Raji (cell line): Measurements from ENCODE around the gene ARSG.

Source experiments
- POLR2A ChIP-seq: IDR thresholded peaks from 2 replicates; pipeline ENCODE4 v1.6.1; 2011; ENCODE audit warnings: low read depth, low read length, control low read depth; ENCODE audit not compliant: insufficient read depth

Gene ARSG

DNA sequence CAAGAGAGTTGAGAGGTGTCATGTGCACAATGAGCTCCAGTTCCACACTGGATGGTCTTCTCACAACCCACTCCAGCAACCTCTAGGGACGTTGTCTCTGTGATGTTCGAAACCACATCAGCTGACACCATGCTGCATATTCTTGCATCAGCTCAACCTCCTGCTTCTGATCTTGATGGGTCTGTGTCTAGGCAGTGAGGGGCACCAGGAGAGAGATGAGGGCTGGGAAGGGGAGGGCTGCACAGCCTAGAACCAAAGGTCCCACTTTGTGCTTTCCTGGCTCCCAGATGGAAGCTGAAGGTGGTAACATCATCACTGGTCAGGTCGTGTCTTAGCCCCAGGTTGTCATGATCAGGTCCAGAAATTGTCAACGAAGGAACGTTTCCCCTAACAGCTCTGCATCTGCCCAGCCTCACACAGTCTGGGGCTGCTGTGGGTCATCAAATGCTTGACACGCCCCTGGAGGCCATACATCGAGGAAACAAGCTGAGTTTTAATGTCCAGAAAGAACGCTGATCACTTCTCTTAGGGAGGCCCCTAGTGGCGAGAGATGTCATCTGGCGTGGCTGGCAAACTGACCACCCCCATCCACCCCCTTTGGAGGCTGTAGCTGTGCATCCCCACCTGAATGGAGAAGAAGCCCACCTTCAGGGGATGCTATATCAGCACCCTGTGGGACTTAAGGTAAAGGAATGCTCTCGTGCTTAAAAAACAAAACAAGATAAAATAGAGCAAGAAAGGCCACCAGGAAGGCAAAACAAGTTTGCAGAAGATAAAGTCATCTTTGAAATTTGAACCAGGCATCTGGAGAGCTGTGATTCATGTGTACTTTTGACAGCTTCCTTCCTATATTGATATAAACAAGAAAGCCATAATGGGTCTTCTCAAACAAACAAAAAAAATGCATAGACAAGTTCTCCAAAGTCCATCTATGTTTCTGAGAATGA lies 107.7 kb downstream of the ARSG start:
- no peak for TF ChIP-seq POLR2A

DNA sequence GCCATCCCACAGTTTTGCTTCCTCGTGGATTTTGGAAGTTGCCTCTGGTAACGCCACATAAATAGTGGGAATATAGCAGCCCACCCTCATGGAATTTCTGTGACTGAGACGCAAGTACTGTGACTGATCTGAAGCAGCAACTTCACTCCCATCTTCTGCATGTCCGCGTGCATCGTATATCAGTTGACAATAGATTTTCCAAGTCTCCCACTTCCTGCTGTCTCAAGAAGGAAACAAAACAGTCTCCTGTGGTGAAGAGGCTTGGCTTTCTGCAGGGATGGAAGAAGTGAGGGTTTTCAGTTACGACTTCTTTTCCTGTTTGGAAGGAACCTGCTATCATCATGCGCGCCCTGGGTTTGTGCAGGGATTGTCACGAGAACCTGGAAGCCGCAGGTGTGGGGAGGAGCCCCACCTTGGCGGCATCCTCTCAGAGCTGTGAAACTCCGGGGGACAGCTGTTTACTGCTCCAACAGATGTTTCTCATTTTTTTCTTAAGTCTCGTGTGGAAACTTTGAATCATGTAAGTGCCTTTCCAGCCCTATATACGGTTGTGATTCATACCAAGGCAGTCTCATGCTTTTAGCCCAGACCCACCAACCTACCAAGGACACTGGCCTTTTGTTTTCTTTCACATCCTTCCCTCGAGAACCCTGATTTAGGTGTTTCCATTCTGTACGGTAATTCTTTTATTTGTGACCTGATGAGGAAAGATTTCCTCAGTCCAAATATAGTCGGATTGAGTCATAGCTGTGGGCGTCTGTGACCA lies 108.5 kb downstream of the ARSG start:
- no peak for TF ChIP-seq POLR2A

DNA sequence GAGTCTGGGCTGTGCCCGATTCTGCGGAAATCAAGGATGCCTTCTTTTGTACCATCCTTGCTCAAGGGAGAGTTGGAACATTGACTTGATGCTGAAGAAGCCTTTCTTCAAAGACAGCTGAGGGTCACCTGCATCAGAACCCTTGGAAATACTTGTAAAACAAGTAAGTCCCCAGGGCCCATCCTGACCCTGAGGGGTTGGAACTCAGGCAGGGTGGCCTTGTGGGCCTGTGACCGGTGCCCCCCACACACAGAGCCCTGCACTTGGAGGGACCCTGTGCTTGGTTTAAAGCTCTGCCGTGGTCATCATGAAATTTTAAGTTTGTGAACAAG lies 109.1 kb downstream of the ARSG start:
- TF ChIP-seq POLR2A = no peak

DNA sequence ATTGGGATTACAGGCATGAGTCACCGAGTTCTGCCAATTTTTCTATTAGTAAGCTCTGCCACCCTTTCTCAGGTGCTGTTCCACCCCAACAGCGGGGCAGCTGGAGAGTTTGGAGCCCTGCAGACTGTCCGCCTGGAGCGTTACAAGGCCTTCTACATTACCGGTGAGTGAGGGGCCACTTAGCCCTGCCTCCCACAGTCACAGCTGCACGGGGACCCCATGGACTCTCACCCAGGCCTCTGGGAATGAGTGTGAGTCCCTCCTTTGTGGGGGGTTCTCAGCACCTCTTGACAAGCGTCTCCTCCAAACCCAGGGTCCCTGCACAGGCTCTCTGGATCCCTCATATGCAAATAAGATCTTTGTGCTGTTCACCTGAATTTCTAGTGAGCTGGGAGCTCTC lies 110.0 kb downstream of the ARSG start:
- TF ChIP-seq POLR2A = no peak

DNA sequence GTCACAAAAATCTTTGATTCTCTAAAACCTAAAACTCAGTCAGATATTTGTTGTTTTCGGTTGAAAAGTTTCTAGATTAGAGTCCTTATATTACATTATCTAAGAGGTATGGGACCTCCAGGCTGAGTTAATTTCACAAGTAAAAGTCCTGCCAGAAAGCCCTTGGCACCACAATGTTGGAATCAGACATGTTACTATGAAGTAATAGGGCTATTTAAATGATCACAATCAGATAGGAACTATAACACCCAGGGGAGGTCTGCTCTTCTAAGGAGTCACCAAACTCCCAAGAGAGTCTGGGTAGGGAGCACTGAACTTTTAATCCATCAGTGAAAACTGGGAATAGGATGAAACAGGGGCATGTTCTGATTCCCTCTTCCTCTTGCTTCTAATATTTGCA lies 111.8 kb downstream of the ARSG start:
- no peak for TF ChIP-seq POLR2A

DNA sequence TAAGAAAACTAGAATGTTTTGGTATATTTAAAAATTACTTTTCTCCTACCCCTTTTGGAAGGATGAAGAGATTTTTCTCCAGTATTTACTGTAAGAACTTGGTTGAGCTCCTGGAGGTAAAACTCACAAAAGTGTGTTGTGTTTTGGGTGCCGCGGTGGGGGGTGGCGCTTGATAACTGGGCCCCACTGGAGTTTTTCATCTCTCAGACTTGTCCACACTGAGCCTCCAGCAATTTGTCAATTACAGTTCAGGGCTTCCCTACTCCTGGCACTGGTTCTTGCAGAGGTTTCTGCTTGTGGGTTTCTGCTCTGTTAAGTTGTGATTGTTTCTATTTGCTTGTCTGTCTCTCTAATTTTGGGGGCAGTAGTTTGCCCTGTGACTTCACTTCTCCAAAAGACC lies 126.0 kb downstream of the ARSG start:
- TF ChIP-seq POLR2A = no peak

DNA sequence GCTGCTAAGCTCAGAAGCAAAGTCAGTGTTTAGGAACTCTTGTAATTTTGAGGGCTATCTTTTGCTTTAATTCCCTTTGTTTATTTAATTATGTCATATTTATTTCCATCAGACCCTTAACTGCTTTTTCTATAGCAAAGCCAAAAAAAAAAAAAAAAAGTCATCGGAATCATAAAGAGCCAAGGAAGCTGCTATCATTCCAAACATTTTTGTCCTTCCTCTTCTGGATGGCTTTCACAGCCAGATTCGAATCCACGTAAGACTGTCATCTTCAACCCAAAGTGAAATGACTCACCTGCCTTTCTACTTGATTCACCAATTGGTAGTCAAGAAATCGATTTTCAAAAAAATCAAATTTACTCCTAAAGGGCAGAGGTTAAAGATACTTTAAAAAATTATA lies 127.6 kb downstream of the ARSG start:
- TF ChIP-seq POLR2A = no peak

DNA sequence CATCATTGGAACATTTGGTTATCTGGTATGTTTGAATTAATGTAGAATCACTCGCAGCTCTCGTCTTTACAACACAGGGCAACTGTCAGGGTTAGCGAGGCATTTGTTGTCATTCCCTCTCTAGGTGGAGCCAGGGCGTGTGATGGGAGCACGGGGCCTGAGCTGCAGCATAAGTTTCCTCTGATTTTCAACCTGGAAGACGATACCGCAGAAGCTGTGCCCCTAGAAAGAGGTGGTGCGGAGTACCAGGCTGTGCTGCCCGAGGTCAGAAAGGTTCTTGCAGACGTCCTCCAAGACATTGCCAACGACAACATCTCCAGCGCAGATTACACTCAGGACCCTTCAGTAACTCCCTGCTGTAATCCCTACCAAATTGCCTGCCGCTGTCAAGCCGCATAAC lies 128.8 kb downstream of the ARSG start:
- TF ChIP-seq POLR2A = no peak

DNA sequence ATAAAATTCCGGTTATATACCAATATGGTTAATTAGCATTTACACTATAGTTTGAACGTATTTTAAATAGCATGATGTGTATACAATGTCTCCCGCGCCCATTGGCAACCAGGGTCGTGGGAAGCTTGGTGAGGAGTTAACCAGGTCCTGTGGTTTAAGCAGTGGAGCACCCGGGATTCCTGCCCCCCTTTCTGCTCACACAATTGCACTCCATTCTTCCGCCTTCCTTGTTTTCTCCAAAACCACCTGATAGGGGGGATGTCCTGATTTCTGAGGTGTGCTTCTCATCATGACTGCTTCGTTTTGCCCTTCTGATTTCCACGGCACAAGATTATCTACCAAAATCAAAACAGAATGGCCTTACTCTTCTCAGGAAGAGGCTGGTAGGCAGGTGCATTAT lies 130.2 kb downstream of the ARSG start:
- TF ChIP-seq POLR2A = no peak

DNA sequence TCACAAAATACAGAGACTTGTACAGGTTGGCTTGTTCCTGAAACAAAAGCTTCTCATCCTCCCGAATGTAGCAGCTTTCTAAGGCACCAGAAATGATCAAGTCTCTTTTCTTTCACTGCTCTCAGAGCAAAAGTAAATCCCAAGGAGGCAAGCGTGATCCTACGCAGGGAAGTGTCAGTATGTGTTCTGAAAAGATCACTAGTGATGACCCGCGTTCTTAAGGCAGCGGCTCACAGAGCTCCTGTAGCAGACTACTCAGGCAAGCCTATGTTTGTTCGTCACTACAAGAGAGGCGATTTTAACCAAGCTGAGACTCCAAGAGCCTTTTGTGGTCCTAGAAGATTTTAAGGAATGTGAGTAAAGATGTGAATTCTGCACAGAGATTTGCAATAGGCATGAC lies 131.5 kb downstream of the ARSG start:
- no peak for TF ChIP-seq POLR2A

DNA sequence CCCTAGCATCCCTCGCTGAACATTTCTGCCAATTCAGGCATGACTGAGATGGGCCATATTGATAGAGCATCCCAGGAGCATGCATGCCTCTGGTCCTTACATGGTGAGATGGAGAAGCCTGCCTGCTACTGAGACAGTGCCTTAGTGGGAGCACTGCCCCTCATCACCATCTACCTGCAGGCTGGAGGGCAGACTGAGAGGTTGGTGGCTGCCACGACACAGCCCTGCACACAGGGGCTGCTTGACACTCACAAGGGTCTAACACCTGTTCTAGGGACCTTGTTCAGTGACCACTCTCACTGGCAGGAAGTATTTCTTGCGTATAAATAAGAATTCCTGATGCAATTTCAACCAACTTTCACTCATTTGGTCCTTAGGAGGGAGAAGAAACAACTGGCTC lies 132.0 kb downstream of the ARSG start:
- TF ChIP-seq POLR2A = no peak

DNA sequence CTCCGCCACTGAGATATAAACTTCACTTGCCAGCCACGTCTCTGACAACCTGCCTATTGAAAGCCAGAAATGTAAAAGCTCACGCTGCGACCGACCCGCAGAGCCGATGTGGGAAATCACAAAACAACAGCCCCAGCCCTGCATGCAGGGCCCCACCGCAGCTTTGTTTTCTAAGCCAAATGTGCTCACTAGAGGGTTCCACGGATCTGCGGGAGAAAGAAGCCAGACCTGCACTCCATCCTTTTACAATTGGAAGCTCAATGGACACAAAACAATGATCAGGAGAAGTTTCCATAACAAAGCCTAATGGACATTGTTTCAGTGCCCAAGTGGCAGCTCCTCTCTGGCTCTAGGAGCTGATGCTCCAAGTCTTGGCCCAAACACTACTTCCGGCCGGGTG lies 132.9 kb downstream of the ARSG start:
- no peak for TF ChIP-seq POLR2A

DNA sequence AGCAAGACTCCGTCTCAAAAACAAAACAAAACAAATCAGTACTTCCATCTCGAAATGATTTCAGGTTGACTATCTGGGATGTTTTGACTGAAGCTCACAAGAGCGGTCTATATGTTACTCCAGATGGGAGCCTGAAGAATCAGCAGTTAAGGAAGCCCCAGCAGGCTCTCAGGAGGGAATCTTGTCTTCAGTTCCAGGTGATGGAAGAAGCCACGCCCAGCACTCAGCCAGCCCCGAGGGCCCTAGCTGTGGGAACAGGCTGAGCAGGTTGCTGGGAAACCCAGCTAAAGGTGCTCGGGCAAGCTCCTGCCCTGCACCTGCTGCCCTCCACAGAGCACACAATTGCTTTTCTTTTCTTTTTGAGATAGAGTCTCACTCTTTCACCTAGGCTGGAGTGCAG lies 133.6 kb downstream of the ARSG start:
- TF ChIP-seq POLR2A = no peak

DNA sequence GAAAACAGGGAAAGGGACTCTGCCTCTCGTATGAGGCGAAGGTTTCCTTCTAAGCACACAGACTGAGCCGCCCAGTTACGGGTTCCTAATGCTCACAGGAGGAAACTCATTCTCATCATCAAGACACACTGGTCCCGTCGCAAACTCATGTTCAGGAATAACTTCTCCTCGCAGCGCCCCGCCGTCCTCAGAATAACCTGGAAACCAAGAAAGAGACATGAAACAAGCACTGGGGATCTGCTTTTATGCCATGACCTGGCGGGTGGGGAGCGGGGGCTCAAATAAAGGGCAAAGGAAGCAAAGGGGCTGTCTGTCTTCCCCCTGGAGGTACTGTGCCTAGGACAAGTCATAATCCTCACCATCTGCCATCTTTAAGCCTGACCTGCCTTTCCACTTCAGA lies 134.7 kb downstream of the ARSG start:
- no peak for TF ChIP-seq POLR2A

DNA sequence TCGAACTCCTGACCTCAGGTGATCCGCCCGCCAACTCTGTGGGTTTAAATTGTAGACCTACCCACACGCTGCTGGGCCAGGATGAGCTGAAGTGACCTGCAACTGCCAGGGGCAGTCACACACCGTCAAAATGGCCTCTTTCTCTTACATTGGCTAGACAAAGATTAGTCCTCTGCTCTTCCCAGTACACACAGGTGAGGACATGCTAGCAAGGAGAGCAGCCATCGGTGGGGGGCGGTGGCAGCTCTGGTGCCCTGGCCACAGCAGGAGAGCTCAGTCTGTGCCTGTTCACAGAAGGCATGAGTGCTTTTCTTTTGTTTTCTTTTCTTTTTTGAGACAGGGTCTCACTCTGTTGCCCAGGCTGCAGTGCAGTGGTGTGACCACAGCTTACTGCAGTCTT lies 136.3 kb downstream of the ARSG start:
- no peak for TF ChIP-seq POLR2A

DNA sequence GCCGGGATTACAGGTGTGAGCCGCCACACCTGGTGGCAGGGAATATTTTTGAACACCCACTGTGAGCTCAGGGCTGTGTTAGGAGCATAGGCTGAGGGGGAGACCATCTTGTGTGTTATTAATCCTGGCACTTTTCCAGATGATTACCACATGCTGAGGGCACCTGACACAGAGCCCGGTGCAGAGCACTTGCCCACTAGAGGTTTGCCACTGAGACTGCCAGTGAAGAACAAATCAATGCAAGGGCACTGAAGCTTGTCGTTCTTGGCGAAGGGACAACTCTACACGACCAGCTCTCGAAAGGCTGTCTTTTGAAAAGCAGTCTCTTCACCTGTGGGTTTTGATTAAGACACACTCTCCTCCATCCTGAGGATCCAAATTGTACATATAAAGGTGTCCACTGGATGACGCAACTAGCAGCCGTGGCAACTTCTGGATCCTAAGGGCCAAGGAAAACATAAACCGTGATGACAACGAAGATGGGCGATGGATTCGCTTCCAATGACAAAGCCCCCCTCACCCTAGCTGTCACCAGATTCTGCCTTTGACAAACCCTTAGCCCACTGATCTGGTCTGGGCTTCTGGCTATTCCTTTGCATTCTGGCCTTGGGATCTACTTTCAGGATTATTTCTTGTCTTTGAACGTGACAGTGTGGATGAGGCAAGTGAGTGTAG lies 137.3 kb downstream of the ARSG start:
- no peak for TF ChIP-seq POLR2A
